ENCODE measurements around the gene ALDH3A2.

ALDH3A2 gene

DNA sequence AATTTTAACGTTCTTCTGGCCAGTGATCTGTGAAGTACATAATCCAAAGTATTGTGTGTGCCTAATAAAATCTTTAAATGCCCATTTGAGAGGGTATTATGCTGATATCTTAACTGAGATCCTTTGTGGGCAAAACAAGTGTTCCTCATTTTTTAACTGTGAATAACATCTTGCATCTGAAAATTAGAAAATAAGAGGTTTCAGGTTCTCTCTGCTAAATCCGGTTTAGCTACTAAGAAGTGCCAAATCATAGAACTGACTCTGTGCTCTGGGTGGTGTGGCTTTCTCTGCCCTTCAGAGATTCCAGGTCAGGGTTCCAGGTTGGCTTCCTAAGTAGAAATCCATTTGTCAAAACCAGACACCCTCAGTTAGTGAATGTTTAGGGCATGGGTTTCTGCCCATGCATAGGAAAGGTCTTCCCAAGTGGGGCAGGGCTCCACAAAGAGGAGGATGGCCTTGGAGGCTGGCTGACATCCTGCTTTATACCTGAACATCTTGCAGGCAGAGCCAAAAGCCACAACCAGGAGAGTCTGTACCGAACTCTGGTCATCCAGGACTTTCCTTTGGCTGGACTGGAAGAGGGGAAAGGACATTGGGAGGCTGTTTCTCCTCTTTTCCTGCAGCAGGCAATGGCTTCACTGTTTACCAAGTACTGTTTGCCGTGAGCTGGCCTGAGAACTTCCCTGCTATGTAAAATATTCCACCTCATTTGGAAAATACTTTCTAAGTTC, 8.5 kb downstream of the ALDH3A2 start:
- DNase-seq (ENCODE audit: extremely low read depth, low read depth) = no peak

DNA sequence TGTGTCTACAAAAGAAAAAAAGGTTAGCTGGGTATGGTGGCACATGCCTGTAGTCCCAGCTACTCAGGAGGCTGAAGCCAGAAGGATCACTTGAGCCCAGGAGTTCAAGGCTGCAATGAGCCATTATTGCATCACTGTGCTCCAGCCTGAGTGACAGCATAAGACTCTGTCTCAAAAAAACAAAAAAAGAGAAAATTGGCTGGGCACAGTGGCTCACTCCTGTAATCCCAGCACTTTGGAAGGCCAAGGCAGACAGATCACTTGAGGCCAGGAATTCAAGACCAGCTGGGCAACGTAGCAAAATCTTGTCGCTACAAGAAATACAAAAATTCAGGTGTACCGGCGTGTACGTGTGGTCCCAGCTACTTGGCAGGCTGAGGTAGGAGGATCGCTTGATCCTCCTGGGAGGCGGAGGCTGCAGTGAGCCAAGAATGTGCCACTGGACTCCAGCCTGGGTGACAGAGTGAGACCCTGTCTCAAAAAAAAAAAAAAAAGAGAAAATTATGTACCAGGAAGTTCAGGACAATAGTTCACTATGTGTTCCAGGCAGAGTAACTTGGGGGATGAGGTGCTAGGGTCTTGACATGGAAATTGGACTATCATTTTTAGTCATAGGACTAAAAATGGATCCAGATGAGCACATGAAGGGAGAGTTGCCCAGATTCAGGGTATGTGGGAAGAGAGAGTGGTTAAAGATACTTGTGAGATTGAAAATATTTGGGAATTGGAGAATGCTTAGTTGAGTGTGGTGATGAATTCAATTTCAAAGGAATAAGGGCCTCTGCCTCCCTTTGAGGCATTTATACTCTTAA, 11.0 kb downstream of the ALDH3A2 start:
- no peak for DNase-seq (ENCODE audit: extremely low read depth, low read depth)
- no peak overlapping the region for H3K4me3 ChIP-seq (replicated peaks; ENCODE audit: low read depth, low read length)
- no peak for TF ChIP-seq CTCF (IDR thresholded peaks at IDR 0.05; ENCODE audit: low read depth, low read length, missing control alignments)

More for the DNA sequence above, 8.5 kb downstream of the ALDH3A2 start:
- H3K4me3 ChIP-seq (replicated peaks; ENCODE audit: low read depth, low read length) = no peak overlapping the region
- TF ChIP-seq CTCF (IDR thresholded peaks at IDR 0.05; ENCODE audit: low read depth, low read length, missing control alignments) = no peak

DNA sequence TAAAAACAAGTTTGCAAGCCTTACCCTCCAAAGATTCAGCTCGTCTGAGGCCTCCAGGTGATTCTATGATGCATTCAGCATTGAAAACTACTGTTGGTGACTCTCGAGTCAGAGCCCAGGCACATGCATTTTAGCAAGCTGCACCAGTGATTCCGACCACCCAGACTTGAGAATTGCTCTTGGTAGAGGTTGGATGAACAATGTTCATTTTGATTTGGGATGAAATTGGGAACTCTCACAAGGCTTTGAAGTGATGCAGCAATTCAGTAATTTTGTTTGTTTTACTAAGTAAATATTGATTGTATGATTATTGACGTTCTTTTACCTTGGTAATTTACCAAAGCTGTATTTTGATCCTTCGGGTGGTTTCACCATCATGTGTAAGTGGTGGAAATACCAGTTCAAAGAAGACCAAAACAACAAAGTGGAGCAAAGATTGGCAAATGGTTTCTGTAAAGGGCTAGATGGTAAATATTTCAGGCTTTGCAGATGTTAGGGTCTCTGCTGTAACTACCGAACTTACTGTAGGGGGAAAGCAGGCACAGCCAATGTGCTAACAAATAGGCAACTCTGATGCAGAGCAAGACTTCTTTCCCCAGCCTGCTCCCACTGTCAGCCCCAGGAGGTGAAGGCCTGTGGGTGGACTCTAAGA, 11.8 kb downstream of the ALDH3A2 start:
- DNase-seq (ENCODE audit: extremely low read depth, low read depth) = no peak
- no peak overlapping the region for H3K4me3 ChIP-seq (replicated peaks; ENCODE audit: low read depth, low read length)
- no peak for TF ChIP-seq CTCF (IDR thresholded peaks at IDR 0.05; ENCODE audit: low read depth, low read length, missing control alignments)

GRCh38 chr17:19661121-19661520, 12.6 kb downstream of the ALDH3A2 start:
- no peak for DNase-seq (ENCODE audit: extremely low read depth, low read depth)
- no peak for TF ChIP-seq CTCF (IDR thresholded peaks at IDR 0.05; ENCODE audit: low read depth, low read length, missing control alignments)

GRCh38 chr17:19663097-19663496, 14.5 kb downstream of the ALDH3A2 start:
- H3K4me3 ChIP-seq (replicated peaks; ENCODE audit: low read depth, low read length) = no peak overlapping the region
- no peak for DNase-seq (ENCODE audit: extremely low read depth, low read depth)
- TF ChIP-seq CTCF (IDR thresholded peaks at IDR 0.05; ENCODE audit: low read depth, low read length, missing control alignments) = no peak

More at GRCh38 chr17:19661121-19661520, 12.6 kb downstream of the ALDH3A2 start:
- no peak overlapping the region for H3K4me3 ChIP-seq (replicated peaks; ENCODE audit: low read depth, low read length)

DNA sequence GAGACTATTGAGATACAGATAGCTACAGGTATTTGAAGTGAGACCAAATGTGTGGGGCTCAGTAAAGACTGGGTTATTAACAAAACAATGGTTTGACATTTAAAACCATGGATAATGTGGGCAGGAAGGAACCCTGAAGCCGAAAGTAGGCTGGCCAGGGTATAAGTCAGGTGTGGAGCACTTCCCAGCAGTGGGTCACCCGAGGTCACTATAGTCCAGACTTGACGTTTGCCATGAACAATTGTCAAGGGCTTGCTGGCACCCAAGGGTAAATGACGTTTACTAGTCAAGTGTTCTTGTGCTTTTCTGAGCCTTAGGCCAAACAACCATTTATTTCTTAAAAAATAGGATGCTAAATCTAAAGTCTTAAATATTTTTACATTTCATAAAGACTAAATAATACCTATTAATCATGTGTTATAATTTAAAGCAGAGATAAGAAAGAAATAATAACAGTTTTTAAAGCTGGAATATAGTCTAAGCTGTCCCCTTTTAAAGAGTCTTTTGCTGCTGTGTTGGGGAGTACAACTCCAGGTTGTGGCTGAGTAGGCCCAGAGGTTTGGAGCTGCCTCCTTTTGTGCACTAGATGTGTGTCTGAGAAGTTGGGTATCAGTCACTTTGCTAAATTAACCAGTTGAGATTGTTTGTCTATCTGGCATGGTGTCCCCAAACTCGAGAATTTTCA, 15.7 kb downstream of the ALDH3A2 start:
- DNase-seq (ENCODE audit: extremely low read depth, low read depth) = no peak
- TF ChIP-seq CTCF (IDR thresholded peaks at IDR 0.05; ENCODE audit: low read depth, low read length, missing control alignments) = no peak
- no peak overlapping the region for H3K4me3 ChIP-seq (replicated peaks; ENCODE audit: low read depth, low read length)
